ENCODE results near the gene USP6.
"Not testable (repeated sequence)": the region's sequence is repeated elsewhere in the genome, so short reads cannot be mapped to it uniquely, and the experiment has no call there.

Gene USP6

GRCh38 chr17:5164436-5164835 lies 48.6 kb downstream of the USP6 start:
- Histone ChIP-seq H3K4me3 (ENCODE audit: low read depth, low read length, poor library complexity, severe bottlenecking) (no peak overlapping the region), H3K79me2 (ENCODE audit: insufficient read depth, low read length) (no peaks in the 10 kb centered on the region), H3F3A (ENCODE audit: insufficient read depth, low read length) (no peaks in the 10 kb centered on the region), H3K27me3 (ENCODE audit: insufficient read depth, low read length) (no peaks in the 10 kb centered on the region), H3K4me2 (ENCODE audit: low read length) (no peak overlapping the region), H3K9me2 (ENCODE audit: low read depth, low read length) (no peaks in the 10 kb centered on the region), H3K9me3 (ENCODE audit: low read length) (peaks cover 2% of the 10 kb centered on the region; the same call in 1 of the 2 replicates), H2AFZ (ENCODE audit: low read length) (no peak overlapping the region), H3K9ac (ENCODE audit: low read length) (no peak overlapping the region), H3K4me1 (ENCODE audit: insufficient read depth, low read length, severe bottlenecking) (no peaks in the 10 kb centered on the region), H3K36me3 (ENCODE audit: insufficient read depth, low read length) (no peaks in the 10 kb centered on the region; the same call in 1 of the 2 replicates), H4K20me1 (ENCODE audit: insufficient read depth, low read length) (no peaks in the 10 kb centered on the region), H3K27ac (ENCODE audit: low read depth, low read length, poor library complexity, severe bottlenecking) (no peak overlapping the region)
- TF ChIP-seq, protein P1, sequence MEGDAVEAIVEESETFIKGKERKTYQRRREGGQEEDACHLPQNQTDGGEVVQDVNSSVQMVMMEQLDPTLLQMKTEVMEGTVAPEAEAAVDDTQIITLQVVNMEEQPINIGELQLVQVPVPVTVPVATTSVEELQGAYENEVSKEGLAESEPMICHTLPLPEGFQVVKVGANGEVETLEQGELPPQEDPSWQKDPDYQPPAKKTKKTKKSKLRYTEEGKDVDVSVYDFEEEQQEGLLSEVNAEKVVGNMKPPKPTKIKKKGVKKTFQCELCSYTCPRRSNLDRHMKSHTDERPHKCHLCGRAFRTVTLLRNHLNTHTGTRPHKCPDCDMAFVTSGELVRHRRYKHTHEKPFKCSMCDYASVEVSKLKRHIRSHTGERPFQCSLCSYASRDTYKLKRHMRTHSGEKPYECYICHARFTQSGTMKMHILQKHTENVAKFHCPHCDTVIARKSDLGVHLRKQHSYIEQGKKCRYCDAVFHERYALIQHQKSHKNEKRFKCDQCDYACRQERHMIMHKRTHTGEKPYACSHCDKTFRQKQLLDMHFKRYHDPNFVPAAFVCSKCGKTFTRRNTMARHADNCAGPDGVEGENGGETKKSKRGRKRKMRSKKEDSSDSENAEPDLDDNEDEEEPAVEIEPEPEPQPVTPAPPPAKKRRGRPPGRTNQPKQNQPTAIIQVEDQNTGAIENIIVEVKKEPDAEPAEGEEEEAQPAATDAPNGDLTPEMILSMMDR (IDR thresholded peaks at IDR 0.05; ENCODE audit: low read length), result no peak
- TF ChIP-seq EZH2 (IDR thresholded peaks at IDR 0.05; ENCODE audit: borderline replicate concordance, low read length), result no peak

DNA sequence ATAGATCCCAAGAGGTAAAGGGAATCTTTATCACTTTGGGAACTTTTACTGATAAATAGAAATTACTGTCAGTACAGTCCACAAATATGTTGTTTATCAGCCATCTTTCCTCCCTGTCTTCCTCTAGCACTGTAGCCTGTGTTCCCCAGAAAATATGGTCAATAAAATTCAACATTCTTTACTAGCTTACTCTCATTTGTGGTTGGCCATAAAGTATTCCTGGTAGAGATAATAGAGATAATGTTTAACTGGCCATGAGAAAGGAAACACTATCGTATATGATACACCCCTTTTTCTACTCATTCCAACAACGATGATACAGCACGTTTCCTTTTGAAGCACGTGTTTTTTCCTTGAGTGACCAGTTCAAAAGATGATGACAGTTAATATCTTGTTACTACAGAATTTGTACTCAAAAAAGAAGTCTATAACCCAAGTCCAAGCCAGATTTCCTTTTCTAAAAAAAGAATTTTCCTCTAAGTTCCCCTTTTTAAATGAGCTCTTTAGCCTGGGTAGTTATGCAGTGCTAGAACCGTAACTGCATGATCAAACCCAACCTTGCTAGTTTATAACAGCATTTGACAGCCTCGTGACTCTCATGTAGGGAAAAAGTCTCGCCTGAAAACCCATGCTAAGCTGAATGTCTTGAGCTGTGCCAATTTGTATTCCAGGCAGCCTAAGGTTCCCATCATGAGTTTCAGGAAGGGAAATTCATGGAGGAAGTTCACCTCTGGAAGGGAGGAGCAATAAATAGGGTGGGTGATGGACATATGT lies 50.1 kb downstream of the USP6 start:
- not testable (repeated sequence) for H3K4me3 ChIP-seq (ENCODE audit: low read depth, low read length, poor library complexity, severe bottlenecking); H3K36me3 ChIP-seq (ENCODE audit: insufficient read depth, low read length); H3K9me3 ChIP-seq (ENCODE audit: low read length); H4K20me1 ChIP-seq (ENCODE audit: insufficient read depth, low read length); H3K9me2 ChIP-seq (ENCODE audit: low read depth, low read length); H3K27ac ChIP-seq (ENCODE audit: low read depth, low read length, poor library complexity, severe bottlenecking); H3K4me1 ChIP-seq (ENCODE audit: insufficient read depth, low read length, severe bottlenecking); H3K9ac ChIP-seq (ENCODE audit: low read length); H3K79me2 ChIP-seq (ENCODE audit: insufficient read depth, low read length); H3F3A ChIP-seq (ENCODE audit: insufficient read depth, low read length); H3K27me3 ChIP-seq (ENCODE audit: insufficient read depth, low read length); H3K4me2 ChIP-seq (ENCODE audit: low read length); H2AFZ ChIP-seq (ENCODE audit: low read length)

GRCh38 chr17:5175027-5175426 lies 59.2 kb downstream of the USP6 start:
- H3K27ac ChIP-seq (ENCODE audit: low read depth, low read length, poor library complexity, severe bottlenecking); H3K27me3 ChIP-seq (ENCODE audit: insufficient read depth, low read length); H2AFZ ChIP-seq (ENCODE audit: low read length); H3K4me3 ChIP-seq (ENCODE audit: low read depth, low read length, poor library complexity, severe bottlenecking); H3K4me2 ChIP-seq (ENCODE audit: low read length); H3K4me1 ChIP-seq (ENCODE audit: insufficient read depth, low read length, severe bottlenecking); H3K9me2 ChIP-seq (ENCODE audit: low read depth, low read length); H3F3A ChIP-seq (ENCODE audit: insufficient read depth, low read length); H4K20me1 ChIP-seq (ENCODE audit: insufficient read depth, low read length); H3K9ac ChIP-seq (ENCODE audit: low read length); H3K79me2 ChIP-seq (ENCODE audit: insufficient read depth, low read length): not testable (repeated sequence)
- Histone ChIP-seq H3K36me3 (ENCODE audit: insufficient read depth, low read length) (peaks cover 21% of the 10 kb centered on the region), H3K9me3 (ENCODE audit: low read length) (peaks cover 25% of the 10 kb centered on the region)

GRCh38 chr17:5179003-5179402 lies 63.2 kb downstream of the USP6 start:
- Histone ChIP-seq H2AFZ (ENCODE audit: low read length) (no peak overlapping the region), H3K9me2 (ENCODE audit: low read depth, low read length) (no peaks in the 10 kb centered on the region), H3K9me3 (ENCODE audit: low read length) (peaks cover 62% of the 10 kb centered on the region), H3K79me2 (ENCODE audit: insufficient read depth, low read length) (no peaks in the 10 kb centered on the region), H3K27me3 (ENCODE audit: insufficient read depth, low read length) (no peaks in the 10 kb centered on the region), H3K4me3 (ENCODE audit: low read depth, low read length, poor library complexity, severe bottlenecking) (no peak overlapping the region), H3K4me2 (ENCODE audit: low read length) (no peak overlapping the region), H3K4me1 (ENCODE audit: insufficient read depth, low read length, severe bottlenecking) (no peaks in the 10 kb centered on the region), H3K36me3 (ENCODE audit: insufficient read depth, low read length) (peaks cover 40% of the 10 kb centered on the region), H3K9ac (ENCODE audit: low read length) (no peak overlapping the region), H3K27ac (ENCODE audit: low read depth, low read length, poor library complexity, severe bottlenecking) (no peak overlapping the region), H4K20me1 (ENCODE audit: insufficient read depth, low read length) (no peaks in the 10 kb centered on the region), H3F3A (ENCODE audit: insufficient read depth, low read length) (0 out of 2 replicates have a peak, but pooled peaks cover 7% of the 10 kb centered on the region)
- TF ChIP-seq, protein P1 (IDR thresholded peaks at IDR 0.05; ENCODE audit: low read length), result no peak
- TF ChIP-seq EZH2 (IDR thresholded peaks at IDR 0.05; ENCODE audit: borderline replicate concordance, low read length), result no peak

All from OCI-LY1 (cell line).